GM12878 (cell line): Measurements from ENCODE around the gene WAS. TPM values are rescaled to one million over a fixed set of nuclear protein-coding genes. Genes with fewer than 3 reads are reported as not detected.

Source experiments
- ATAC-seq: fragments of 200-7000 bp; cut with Tn5 transposase; 3 replicates; pipeline ENCODE4 v1.9.1; 2020; ENCODE audit warnings: mild to moderate bottlenecking, moderate library complexity
- BruUV-seq: library from RNA; stranded (reverse); fragments of 400-500 nt; replicated peaks from 2 replicates; lab custom pipeline; 2021; lab: Mats Ljungman, UMichigan
- CTCF ChIA-PET: fragments of 300-600 bp; sonication (Branson Sonifier 250); formaldehyde crosslinking; extraction: SDS; loops from one replicate; lab custom pipeline; 2021; ENCODE audit warnings: inconsistent platforms; lab: Yijun Ruan, JAX
- POLR2A ChIA-PET: fragments of 350-600 bp; formaldehyde crosslinking; extraction: SDS; loops from one replicate; lab custom pipeline; 2021; ENCODE audit warnings: inconsistent platforms; lab: Charles Lee
- RAD21 ChIA-PET: fragments of 300-600 bp; sonication (Branson Sonifier 250); formaldehyde crosslinking; loops from one replicate; lab custom pipeline; 2023; ENCODE audit warnings: antibody characterized with exemption; ENCODE audit not compliant: unreplicated experiment; lab: Charles Lee
- SMC1A ChIA-PET: fragments of 300-600 bp; sonication (Branson Sonifier 250); formaldehyde crosslinking; loops from one replicate; lab custom pipeline; 2023; ENCODE audit not compliant: unreplicated experiment, uncharacterized antibody; lab: Charles Lee
- DNase-seq: peaks from one replicate; pipeline ENCODE4 v3.0.0-alpha.2; 2011; ENCODE audit warnings: low read depth, low spot score
- FAIRE-seq: peaks from 3 replicates; lab custom pipeline; 2011; peaks lifted over from hg19 to GRCh38; lab: Jason Lieb, UNC
- H2AFZ ChIP-seq: 2 replicates; pipeline ENCODE4 v1.6.0; 2011; ENCODE audit warnings: low read depth, low read length, control low read depth; ENCODE audit not compliant: control insufficient read depth
- H3K27ac ChIP-seq: 2 replicates; pipeline ENCODE4 v1.5.1; 2011; ENCODE audit warnings: control low read depth; ENCODE audit not compliant: control insufficient read depth, insufficient read depth
- H3K27me3 ChIP-seq, 2 experiments: replicated peaks in 1 of 2; 2 replicates each; pipeline versions ENCODE4 v1.6.0 to v1.6.1; 2011; ENCODE audit warnings: low read length in 1 of 2; ENCODE audit not compliant: control insufficient read depth in 2 of 2, insufficient read depth in 2 of 2
- H3K36me3 ChIP-seq, 2 experiments: 2 replicates each; pipeline ENCODE4 v1.5.1; 2011; ENCODE audit warnings: low read length in 1 of 2; ENCODE audit not compliant: control insufficient read depth in 2 of 2, insufficient read depth in 2 of 2
- H3K4me1 ChIP-seq: 2 replicates; pipeline ENCODE4 v1.6.1; 2011; ENCODE audit warnings: mild to moderate bottlenecking, low read length, moderate library complexity, mixed read lengths; ENCODE audit not compliant: control insufficient read depth, insufficient read depth
- H3K4me2 ChIP-seq: 2 replicates; pipeline ENCODE4 v1.6.0; 2011; ENCODE audit warnings: control low read depth; ENCODE audit not compliant: control insufficient read depth, insufficient read depth
- H3K4me3 ChIP-seq: fragments of 200-600 bp; sonication (generic); 2 replicates; pipeline ENCODE4 v1.5.1; 2016
- H3K79me2 ChIP-seq: 2 replicates; pipeline ENCODE4 v1.6.0; 2011; ENCODE audit warnings: low read length; ENCODE audit not compliant: control insufficient read depth, insufficient read depth
- H3K9ac ChIP-seq: 2 replicates; pipeline ENCODE4 v1.8.0; 2011; ENCODE audit warnings: low read length, control low read depth, mixed read lengths; ENCODE audit not compliant: control insufficient read depth, insufficient read depth
- H3K9me3 ChIP-seq: replicated peaks from 3 replicates; pipeline ENCODE4 v1.5.1; 2011; ENCODE audit warnings: mild to moderate bottlenecking, low read length; ENCODE audit not compliant: control insufficient read depth, insufficient read depth
- H4K20me1 ChIP-seq: 2 replicates; pipeline ENCODE4 v1.6.0; 2011; ENCODE audit not compliant: control insufficient read depth, insufficient read depth
- FOXM1 ChIP-seq: IDR thresholded peaks from 2 replicates; pipeline ENCODE4 v1.6.1; 2012; ENCODE audit warnings: low read depth, mild to moderate bottlenecking, inconsistent platforms, low read length, moderate library complexity
- HDGF ChIP-seq: fragments of 450-650 bp; IDR thresholded peaks from 2 replicates; pipeline ENCODE4 v1.6.1; 2016; ENCODE audit warnings: antibody characterized with exemption
- SMAD5 ChIP-seq: IDR thresholded peaks from 2 replicates; pipeline ENCODE4 v1.6.1; 2016; ENCODE audit warnings: antibody characterized with exemption, low read depth
- ZBED1 ChIP-seq: IDR thresholded peaks from 2 replicates; pipeline ENCODE4 v1.6.1; 2016; ENCODE audit warnings: borderline replicate concordance
- ZNF217 ChIP-seq: fragments of 450-650 bp; IDR thresholded peaks from 2 replicates; pipeline ENCODE4 v1.6.1; 2017; ENCODE audit warnings: antibody characterized with exemption, mild to moderate bottlenecking
- WGBS: methylation state at CpG from one replicate; pipeline ENCODE4 v1.1.6; 2016; ENCODE audit warnings: low lambda C conversion rate; ENCODE audit not compliant: insufficient replicate concordance, insufficient coverage; ENCODE audit errors: missing lambda C conversion rate; 5-methylcytosine and 5-hydroxymethylcytosine counted together
- in situ Hi-C: fragments of 300-500 bp; cut with MboI; formaldehyde crosslinking; loops from 9 replicates; pipeline ENCODE4 v1.14.3; 2018; ENCODE audit warnings: mixed read lengths
- intact Hi-C: fragments of 100-400 bp; cut with micrococcal nuclease; formaldehyde crosslinking; loops from one replicate; pipeline ENCODE4 v1.14.2; 2022; ENCODE audit not compliant: unreplicated experiment
- polyA plus RNA-seq, 11 experiments: library from polyadenylated mRNA; depleted of rRNA in 4 of 11; unstranded in 6 of 11; stranded (reverse) in 5 of 11; fragments of >200 nt; fragmentation: Nextera tagmentation in 4 of 11; fragmentation: Illumina TruSeq in 1 of 11; extraction: Ambion mirVana in 4 of 11; extraction: Trizol in 1 of 11; gene quantifications; 1 replicate in 1 of 11; 2 replicates in 10 of 11; pipeline versions ENCODE4 v1.2.1 to v1.2.3, GENCODE V29; 2011 to 2016; ENCODE audit warnings: inconsistent platforms in 2 of 11, missing spikeins in 2 of 11, low read depth in 1 of 11
- total RNA-seq, 4 experiments: library from RNA; depleted of rRNA in 3 of 4; stranded (reverse); fragments of >200 nt in 3 of 4; fragmentation: Illumina TruSeq in 1 of 4; extraction: Trizol in 1 of 4; gene quantifications; 2 replicates each; pipeline versions ENCODE4 v1.2.1 to v1.2.3, GENCODE V29; 2013 to 2021
- TF ChIP-seq, protein P1 (sequence below): IDR thresholded peaks from 2 replicates; pipeline ENCODE4 v1.6.1; 2012; ENCODE audit warnings: low read length, inconsistent platforms
- TF ChIP-seq, protein P2 (sequence below): fragments of 450-650 bp; IDR thresholded peaks from 2 replicates; pipeline ENCODE4 v1.6.1; 2017; ENCODE audit warnings: antibody characterized with exemption, mild to moderate bottlenecking, moderate library complexity

The WAS gene
- total and polyA plus RNA-seq, 10 of the 15 experiments (the other 5 are each of a cell fraction or from before 2014, with no cell fraction given) = 1.6 to 84.7 (median 23.0) TPM

DNA sequence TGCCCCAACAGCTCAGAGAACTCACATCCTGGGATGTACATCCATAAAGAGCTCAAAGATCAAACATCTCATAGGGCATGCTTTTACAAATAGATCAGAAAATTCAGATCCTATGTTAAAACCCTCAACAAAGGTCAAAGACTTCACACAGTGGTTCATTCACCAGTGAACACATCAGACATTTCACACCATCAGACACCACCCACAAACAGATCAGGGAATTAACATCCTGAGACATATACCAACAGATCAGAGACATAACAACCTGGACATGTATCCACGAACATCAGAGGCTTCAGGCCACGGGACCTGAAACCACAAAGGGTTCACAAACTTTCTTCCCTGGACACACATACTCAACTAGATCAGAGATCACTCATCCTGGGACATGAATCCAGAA lies 36.4 kb downstream of the WAS start:
- TF ChIP-seq ZNF217 = no peak
- no peak for TF ChIP-seq SMAD5
- H3K27ac ChIP-seq = no peak overlapping the region
- CTCF ChIA-PET = no interaction called here
- H3K9ac ChIP-seq = no peak overlapping the region
- no peak overlapping the region for H2AFZ ChIP-seq
- FAIRE-seq (no peak), ATAC-seq (no peak), DNase-seq (no peak)
- no TSS peak for BruUV-seq
- H3K4me2 ChIP-seq = no peak overlapping the region
- H3K4me1 ChIP-seq = no peaks in the 10 kb centered on the region
- RAD21 ChIA-PET = no interaction called here
- H3K9me3 ChIP-seq = no peaks in the 10 kb centered on the region; the same call in 2 of the 3 replicates
- in situ Hi-C loops (no loop called here), intact Hi-C loops (no loop called here)
- WGBS = 3% methylated on average over 2 of the region's 2 CpGs
- no peaks in the 10 kb centered on the region for H3K27me3 ChIP-seq
- no peaks in the 10 kb centered on the region for H3K79me2 ChIP-seq
- H4K20me1 ChIP-seq = no peaks in the 10 kb centered on the region
- SMC1A ChIA-PET = interaction anchor here (1.2 kb wide), 1 partner anchor 13 kb away, joined by 3 read pairs; no protein-coding TSS in a partner anchor
- H3K4me3 ChIP-seq = no peak overlapping the region
- POLR2A ChIA-PET = no interaction called here
- H3K36me3 ChIP-seq = no peaks in the 10 kb centered on the region

DNA sequence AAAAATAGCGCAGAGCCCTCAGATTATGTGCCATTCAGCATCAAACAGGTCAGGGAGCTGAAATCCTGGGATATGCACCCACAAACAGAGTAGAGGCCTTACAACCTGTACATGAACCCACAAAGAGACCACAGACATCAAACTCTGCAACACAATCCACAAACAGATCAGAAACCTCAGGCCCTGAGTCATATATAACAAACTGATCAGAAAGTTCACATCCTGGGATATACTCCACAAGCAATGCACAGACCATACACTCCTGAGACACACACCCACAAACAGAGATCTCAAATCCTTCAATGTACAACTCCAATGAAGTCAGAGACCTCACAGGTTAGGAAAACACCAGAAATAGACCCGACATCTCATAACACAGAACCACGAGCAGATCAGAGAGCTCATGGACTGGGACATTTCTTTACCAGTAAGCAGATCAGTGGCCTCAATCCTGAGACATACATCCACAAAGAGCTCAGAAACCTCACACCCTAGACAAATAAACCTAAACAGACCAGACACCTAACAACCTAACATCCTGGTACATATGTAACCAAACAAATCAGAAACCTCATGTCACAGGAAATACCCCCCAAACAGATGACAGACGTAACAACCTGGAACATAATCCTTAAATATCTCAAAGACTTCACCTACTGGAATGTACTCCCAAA lies 37.1 kb downstream of the WAS start:
- no peak for TF ChIP-seq FOXM1
- TF ChIP-seq, protein P1, sequence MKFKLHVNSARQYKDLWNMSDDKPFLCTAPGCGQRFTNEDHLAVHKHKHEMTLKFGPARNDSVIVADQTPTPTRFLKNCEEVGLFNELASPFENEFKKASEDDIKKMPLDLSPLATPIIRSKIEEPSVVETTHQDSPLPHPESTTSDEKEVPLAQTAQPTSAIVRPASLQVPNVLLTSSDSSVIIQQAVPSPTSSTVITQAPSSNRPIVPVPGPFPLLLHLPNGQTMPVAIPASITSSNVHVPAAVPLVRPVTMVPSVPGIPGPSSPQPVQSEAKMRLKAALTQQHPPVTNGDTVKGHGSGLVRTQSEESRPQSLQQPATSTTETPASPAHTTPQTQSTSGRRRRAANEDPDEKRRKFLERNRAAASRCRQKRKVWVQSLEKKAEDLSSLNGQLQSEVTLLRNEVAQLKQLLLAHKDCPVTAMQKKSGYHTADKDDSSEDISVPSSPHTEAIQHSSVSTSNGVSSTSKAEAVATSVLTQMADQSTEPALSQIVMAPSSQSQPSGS = no peak
- TF ChIP-seq, protein P2, sequence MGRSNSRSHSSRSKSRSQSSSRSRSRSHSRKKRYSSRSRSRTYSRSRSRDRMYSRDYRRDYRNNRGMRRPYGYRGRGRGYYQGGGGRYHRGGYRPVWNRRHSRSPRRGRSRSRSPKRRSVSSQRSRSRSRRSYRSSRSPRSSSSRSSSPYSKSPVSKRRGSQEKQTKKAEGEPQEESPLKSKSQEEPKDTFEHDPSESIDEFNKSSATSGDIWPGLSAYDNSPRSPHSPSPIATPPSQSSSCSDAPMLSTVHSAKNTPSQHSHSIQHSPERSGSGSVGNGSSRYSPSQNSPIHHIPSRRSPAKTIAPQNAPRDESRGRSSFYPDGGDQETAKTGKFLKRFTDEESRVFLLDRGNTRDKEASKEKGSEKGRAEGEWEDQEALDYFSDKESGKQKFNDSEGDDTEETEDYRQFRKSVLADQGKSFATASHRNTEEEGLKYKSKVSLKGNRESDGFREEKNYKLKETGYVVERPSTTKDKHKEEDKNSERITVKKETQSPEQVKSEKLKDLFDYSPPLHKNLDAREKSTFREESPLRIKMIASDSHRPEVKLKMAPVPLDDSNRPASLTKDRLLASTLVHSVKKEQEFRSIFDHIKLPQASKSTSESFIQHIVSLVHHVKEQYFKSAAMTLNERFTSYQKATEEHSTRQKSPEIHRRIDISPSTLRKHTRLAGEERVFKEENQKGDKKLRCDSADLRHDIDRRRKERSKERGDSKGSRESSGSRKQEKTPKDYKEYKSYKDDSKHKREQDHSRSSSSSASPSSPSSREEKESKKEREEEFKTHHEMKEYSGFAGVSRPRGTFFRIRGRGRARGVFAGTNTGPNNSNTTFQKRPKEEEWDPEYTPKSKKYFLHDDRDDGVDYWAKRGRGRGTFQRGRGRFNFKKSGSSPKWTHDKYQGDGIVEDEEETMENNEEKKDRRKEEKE = no peak
- no peak for TF ChIP-seq ZBED1
- no peak for TF ChIP-seq HDGF
- Histone ChIP-seq H3K9ac (no peak overlapping the region), H3K27ac (no peak overlapping the region), H3K36me3 (no peaks in the 10 kb centered on the region), H3K4me3 (no peak overlapping the region), H3K4me1 (no peaks in the 10 kb centered on the region), H3K9me3 (no peaks in the 10 kb centered on the region; the same call in 2 of the 3 replicates), H3K27me3 (no peaks in the 10 kb centered on the region), H2AFZ (no peak overlapping the region), H4K20me1 (no peaks in the 10 kb centered on the region), H3K4me2 (no peak overlapping the region), H3K79me2 (no peaks in the 10 kb centered on the region)
- FAIRE-seq = no peak
- RAD21 ChIA-PET = no interaction called here
- no peak for ATAC-seq
- CTCF ChIA-PET = no interaction called here
- WGBS = 22% methylated on average over 4 of the region's 4 CpGs
- no TSS peak for BruUV-seq
- POLR2A ChIA-PET = no interaction called here
- DNase-seq = no peak
- in situ Hi-C loops = no loop called here
- SMC1A ChIA-PET = no interaction called here
- intact Hi-C loops = no loop called here
